ENCODE data around the gene UCKL1. TPM values are rescaled to one million over a fixed set of nuclear protein-coding genes. Genes with fewer than 3 reads are reported as not detected.
"Not testable (repeated sequence)": the region's sequence is repeated elsewhere in the genome, so short reads cannot be mapped to it uniquely, and the experiment has no call there.

UCKL1 gene
- polyA plus RNA-seq, 1 donor: 51.0 TPM

GRCh38 chr20:63943808-63944077, 12.5 kb downstream of the UCKL1 start:
- DNase-seq: no peak

GRCh38 chr20:63942969-63943807, 13.0 kb downstream of the UCKL1 start:
- no peak for DNase-seq

DNA sequence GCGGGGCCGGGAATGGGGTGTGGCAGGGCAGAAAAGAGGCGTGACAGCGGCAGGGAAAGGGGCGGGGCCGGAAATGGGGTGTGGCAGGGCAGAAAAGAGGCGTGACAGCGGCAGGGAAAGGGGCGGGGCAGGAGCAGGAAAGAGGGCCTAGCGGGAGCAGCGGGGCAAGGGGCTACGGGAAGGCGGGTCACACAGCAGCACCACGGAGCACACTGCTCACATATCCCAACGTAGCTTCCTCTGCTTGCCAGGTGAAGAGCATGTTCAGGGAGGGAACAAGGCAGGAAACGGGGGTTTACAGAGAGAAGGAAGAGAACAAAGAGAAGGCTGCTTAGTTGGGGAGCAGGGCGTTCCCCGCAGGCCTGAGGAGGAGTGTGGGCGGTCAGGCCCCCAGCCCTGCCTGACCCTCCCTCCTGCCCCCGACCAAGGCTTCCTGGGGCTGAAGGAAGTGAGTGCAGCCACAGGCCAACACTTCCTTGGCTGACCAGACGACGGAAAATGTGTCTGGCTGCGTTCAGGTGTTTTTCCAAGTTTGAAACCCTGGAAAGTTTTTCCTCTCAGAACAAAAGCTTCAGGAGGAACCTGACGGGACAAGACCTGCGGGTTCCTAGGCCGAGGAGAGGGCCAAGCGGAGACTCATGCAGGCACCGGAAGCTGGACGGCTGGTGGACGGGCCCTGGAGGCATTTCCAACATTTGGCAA, 13.8 kb downstream of the UCKL1 start:
- no peak for DNase-seq

GRCh38 chr20:63941282-63942081, 14.7 kb downstream of the UCKL1 start:
- DNase-seq: no peak

- no peak for DNase-seq
Measured at GRCh38 chr20:63940472-63941266, 15.5 kb downstream of the UCKL1 start.

GRCh38 chr20:63940071-63940471, 16.1 kb downstream of the UCKL1 start:
- DNase-seq: no peak

DNA sequence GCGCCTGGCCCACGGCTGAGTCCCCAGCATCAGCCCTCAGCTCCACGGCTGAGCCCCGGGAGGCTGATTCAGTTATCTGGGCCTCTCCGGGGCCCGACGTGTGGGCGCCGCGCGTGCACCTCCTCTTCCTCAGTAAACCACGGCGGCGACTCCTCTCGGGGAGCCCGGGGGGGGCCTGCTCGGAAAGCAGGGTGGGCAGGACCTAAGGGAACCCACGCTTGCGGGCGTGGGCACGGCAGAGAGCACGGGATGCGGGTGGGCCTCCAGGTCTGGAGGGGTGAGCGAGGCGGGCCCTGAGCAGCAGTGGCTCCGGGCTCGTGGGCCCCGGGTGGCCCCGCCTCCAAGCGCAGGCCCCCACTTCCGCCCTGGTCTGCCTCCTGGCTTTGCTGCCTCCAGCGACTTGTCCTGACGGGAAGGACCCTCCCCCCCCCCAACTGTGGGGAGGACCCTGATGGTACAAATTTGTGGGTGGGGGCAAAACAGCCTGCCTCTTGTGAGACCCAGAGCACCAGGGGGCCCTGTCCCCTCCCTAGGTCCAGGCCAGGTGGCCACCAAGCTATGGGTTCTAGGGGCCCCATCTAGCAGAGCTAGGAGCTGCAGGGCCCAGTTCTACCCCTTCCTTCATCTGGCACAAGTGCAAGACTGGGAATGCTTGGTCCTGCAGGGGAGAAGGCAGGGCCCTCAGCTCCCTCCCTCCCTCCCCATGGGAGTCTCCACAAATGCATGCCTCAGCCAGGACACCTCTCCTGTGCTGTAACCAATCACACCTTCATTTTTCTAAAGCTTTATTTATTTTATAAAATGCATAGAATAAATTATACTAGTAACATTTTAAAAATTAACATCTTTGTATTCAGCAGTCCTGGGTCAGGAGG, 16.9 kb downstream of the UCKL1 start:
- DNase-seq: no peak

GRCh38 chr20:63937596-63937995, 18.6 kb downstream of the UCKL1 start:
- DNase-seq: no peak

DNA sequence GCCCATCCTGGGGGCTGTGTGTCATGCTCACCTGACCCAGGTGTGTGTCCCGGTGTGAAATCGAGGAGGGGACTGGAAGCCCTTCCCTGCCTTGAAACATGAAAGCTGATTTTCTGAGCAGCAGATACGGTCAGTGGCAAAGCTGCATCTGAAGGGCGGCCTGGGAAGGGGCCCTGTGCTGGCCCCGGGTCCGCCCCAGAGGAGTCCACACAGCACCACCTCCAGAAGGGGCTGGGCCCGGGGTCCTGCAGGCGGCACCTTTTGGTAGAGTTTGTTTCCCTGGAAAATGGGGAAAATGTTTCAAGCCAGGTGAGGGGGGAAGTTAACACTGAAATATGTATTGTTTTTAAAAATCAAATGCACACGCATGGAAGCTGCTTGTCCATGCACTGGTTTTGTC, 20.8 kb downstream of the UCKL1 start:
- no peak for DNase-seq

DNA sequence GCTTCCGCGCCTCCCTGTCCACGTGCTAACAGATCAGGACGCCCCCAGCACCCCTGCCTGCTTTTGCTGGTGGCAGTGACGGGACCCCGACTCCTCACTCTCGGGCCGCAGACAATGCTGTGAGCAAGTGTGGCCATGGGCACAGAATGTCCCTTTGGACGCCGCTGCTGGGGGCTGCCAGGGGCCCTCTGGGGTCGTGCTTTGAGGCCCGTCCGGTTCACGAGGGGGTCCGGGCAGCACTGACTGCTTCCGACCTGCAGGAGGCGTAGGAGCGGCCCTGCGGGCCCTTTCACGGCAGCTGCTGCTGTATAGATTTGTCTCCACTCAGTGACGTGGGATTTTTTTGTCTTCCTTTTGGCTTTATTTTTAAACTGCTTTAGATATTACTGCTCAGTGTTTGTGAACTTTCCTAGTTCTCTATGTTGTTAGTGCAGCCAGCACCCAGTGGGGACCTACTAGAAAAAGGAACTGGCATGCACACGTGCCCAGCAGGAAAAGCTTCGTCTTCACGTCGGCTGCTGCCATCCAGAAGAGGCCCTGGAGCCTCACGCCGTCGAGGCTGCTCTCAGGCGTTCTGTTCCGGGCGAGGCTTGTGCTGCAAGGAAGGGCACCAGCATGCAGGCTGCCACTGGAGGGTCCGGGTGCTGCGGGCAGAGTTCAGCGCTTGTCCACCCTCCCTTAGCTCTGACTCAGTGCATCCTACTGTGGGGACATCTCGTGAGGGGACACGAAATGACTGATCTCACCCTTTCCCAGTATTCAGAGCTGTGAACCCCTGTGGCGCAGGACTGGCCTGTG, 21.7 kb downstream of the UCKL1 start:
- no peak for DNase-seq

- no peak for DNase-seq
Measured at GRCh38 chr20:63933646-63934045, 22.6 kb downstream of the UCKL1 start.

DNA sequence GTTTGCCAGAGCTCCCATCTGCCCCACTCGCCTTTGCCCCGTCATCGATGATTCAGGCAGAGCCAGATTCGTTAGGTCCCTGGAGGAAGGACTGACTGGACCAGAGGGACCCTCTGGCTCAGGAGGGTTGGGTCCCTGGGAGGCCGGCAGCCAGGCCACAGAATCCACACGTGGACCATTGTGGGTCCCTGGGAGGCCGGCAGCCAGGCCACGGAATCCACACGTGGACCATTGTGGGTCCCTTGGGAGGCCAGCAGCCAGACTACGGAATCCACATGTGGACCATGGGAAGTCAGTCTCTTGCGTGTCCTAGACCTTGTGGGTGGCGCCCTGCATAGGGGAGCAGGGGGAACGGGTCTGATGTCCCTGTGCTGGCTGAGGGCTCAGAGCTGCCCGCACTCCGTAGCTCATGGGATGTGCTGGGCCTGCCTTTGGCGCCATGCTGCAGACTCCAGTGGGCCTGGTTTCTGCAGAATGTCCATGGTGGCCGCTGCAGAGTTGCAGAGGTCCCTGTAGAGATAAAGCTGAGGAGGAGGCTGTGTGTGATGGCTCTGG, 23.5 kb downstream of the UCKL1 start:
- no peak for DNase-seq

DNA sequence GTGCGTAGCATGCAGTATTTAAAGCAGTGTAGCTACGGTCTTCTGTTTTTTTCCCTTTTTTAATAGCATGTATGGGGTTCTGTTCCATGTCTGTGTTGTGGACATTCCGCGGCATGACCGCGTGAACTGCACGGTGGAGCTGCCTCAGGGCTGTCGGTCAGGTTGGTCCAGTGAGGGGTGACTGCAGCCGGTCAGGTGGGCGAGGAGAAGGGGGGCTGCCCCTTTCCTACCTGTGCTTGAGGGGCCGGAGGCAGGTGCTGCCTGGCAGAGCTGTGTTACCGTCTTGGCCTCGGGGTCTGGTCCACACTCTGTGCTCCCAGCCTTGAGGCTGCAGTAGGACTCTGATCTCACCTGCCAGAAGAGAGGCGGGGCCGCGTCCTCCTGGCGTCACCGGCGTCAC, 24.5 kb downstream of the UCKL1 start:
- DNase-seq: no peak

- DNase-seq: no peak
Measured at GRCh38 chr20:63930971-63931553, 25.2 kb downstream of the UCKL1 start.

- DNase-seq: not testable (repeated sequence)
Measured at GRCh38 chr20:63929473-63929883, 26.7 kb downstream of the UCKL1 start.

GRCh38 chr20:63929071-63929470, 27.1 kb downstream of the UCKL1 start:
- no peak for DNase-seq

GRCh38 chr20:63926298-63926697, 29.9 kb downstream of the UCKL1 start:
- no peak for DNase-seq

DNA sequence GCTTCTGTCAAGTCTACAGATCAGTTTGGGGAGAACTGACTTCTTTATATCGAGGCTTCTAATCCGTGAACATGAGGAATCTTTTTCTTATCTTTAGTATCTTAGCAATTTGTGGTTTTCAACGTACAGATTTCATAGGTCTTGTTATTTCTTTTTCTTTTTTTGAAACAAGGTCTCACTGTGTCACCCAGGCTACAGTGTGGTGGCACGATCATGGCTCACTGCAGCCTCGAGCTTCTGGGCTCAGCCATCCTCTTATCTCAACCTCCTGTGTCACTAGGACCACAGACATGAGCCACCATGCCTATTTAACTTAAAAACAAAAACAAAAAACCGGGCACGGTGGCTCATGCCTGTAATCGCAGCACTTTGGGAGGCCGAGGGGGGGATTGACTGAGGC, 32.0 kb downstream of the UCKL1 start:
- DNase-seq: no peak

GRCh38 chr20:63923651-63924050, 32.6 kb downstream of the UCKL1 start:
- DNase-seq: no peak

DNA sequence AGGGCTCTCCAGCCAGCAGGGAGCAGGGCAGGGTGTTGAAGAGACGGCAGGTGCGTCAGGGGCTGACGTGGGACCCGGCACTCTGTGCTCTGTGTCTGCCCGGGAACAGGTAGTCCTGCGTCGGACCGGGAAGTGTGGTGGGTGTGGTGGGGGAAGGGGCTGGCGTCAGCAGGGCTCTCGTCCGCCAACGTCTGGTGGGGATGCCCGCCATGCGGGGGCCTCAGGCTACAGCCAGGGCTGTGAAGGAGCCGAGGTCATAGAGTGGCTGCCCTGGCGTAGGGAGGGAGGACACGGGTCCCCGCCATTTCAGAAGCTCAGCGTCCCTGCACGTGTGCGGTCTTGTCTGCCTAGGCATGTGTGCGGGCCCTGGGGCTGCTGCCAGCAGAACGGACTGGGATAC, 36.0 kb downstream of the UCKL1 start:
- DNase-seq: no peak
